HEK293 (cell line): Measurements from ENCODE around the gene MRPL39.

ENCODE experiments used
- CTCF ChIA-PET: fragments of 350-600 bp; formaldehyde crosslinking; extraction: SDS; loops from one replicate; lab custom pipeline; 2021; ENCODE audit warnings: antibody characterized with exemption; lab: Yijun Ruan, JAX
- POLR2A ChIA-PET: fragments of 300-600 bp; formaldehyde crosslinking; extraction: SDS; loops from one replicate; lab custom pipeline; 2020; ENCODE audit warnings: antibody characterized with exemption, inconsistent platforms; lab: Yijun Ruan, JAX
- H3K27ac ChIP-seq: fragments of 200-500 bp; sonication (Bioruptor generic); 2 replicates; pipeline ENCODE4 v1.5.1; 2014; ENCODE audit warnings: low read depth, low read length, control low read depth, inconsistent platforms; ENCODE audit errors: extremely low read depth
- H3K36me3 ChIP-seq, 2 experiments: fragments of 200-500 bp in 1 of 2; sonication (Bioruptor generic) in 1 of 2; 1 replicate in 1 of 2; 2 replicates in 1 of 2; pipeline ENCODE4 v1.5.1; 2014 to 2017; ENCODE audit warnings: inconsistent platforms in 2 of 2, low read length in 2 of 2; ENCODE audit not compliant: control insufficient read depth in 2 of 2, insufficient read depth in 1 of 2
- H3K4me1 ChIP-seq: fragments of 200-500 bp; sonication (Bioruptor generic); 2 replicates; pipeline ENCODE4 v1.5.1; 2014; ENCODE audit warnings: mild to moderate bottlenecking, low read length, inconsistent platforms; ENCODE audit not compliant: control insufficient read depth, insufficient read depth
- H3K4me3 ChIP-seq: 2 replicates; pipeline ENCODE4 v1.5.1; 2011; ENCODE audit warnings: low read depth, mild to moderate bottlenecking, control low read depth, low read length, moderate library complexity
- H3K9me3 ChIP-seq: fragments of 200-500 bp; sonication (Bioruptor generic); 2 replicates; pipeline ENCODE4 v1.5.1; 2014; ENCODE audit warnings: low read depth, low read length, inconsistent platforms; ENCODE audit not compliant: control insufficient read depth, insufficient read depth
- KLF17 ChIP-seq: fragments of 450-650 bp; formaldehyde crosslinking; IDR thresholded peaks from 2 replicates; pipeline ENCODE4 v1.5.1; 2016; ENCODE audit warnings: missing biosample characterization, missing genetic modification characterization
- RBAK ChIP-seq: fragments of 450-650 bp; formaldehyde crosslinking; IDR thresholded peaks from 2 replicates; pipeline ENCODE4 v1.5.1; 2016; ENCODE audit warnings: missing biosample characterization, missing genetic modification characterization
- SP3 ChIP-seq: fragments of 450-650 bp; formaldehyde crosslinking; IDR thresholded peaks from 2 replicates; pipeline ENCODE4 v1.5.1; 2016; ENCODE audit warnings: missing biosample characterization, missing genetic modification characterization
- SP7 ChIP-seq: fragments of 450-650 bp; formaldehyde crosslinking; IDR thresholded peaks from 2 replicates; pipeline ENCODE4 v1.5.1; 2016; ENCODE audit warnings: missing biosample characterization, missing genetic modification characterization
- ZBTB1 ChIP-seq: fragments of 450-650 bp; formaldehyde crosslinking; IDR thresholded peaks from 2 replicates; pipeline ENCODE4 v1.5.1; 2016; ENCODE audit warnings: missing biosample characterization, missing genetic modification characterization
- ZBTB48 ChIP-seq: fragments of 450-650 bp; formaldehyde crosslinking; IDR thresholded peaks from 2 replicates; pipeline ENCODE4 v1.5.1; 2016; ENCODE audit warnings: missing biosample characterization, missing genetic modification characterization
- ZNF10 ChIP-seq: fragments of 450-650 bp; formaldehyde crosslinking; IDR thresholded peaks from 2 replicates; pipeline ENCODE4 v1.5.1; 2017; ENCODE audit warnings: missing biosample characterization, missing genetic modification characterization
- ZNF148 ChIP-seq: fragments of 450-650 bp; formaldehyde crosslinking; IDR thresholded peaks from 2 replicates; pipeline ENCODE4 v1.5.0; 2017; ENCODE audit warnings: missing biosample characterization, missing genetic modification characterization, borderline replicate concordance
- ZNF169 ChIP-seq: fragments of 450-650 bp; formaldehyde crosslinking; IDR thresholded peaks from 2 replicates; pipeline ENCODE4 v1.5.1; 2016; ENCODE audit warnings: missing biosample characterization, missing genetic modification characterization
- ZNF18 ChIP-seq: fragments of 450-650 bp; formaldehyde crosslinking; IDR thresholded peaks from 2 replicates; pipeline ENCODE4 v1.5.1; 2016; ENCODE audit warnings: missing biosample characterization, missing genetic modification characterization
- ZNF292 ChIP-seq: fragments of 450-650 bp; formaldehyde crosslinking; IDR thresholded peaks from 2 replicates; pipeline ENCODE4 v1.5.1; 2016; ENCODE audit warnings: low read depth, missing biosample characterization, missing genetic modification characterization, borderline replicate concordance
- ZNF473 ChIP-seq: fragments of 450-650 bp; formaldehyde crosslinking; IDR thresholded peaks from 2 replicates; pipeline ENCODE4 v1.5.1; 2017; ENCODE audit warnings: missing biosample characterization, missing genetic modification characterization
- ZNF521 ChIP-seq: fragments of 450-650 bp; formaldehyde crosslinking; IDR thresholded peaks from 2 replicates; pipeline ENCODE4 v1.5.1; 2017; ENCODE audit warnings: missing biosample characterization, mild to moderate bottlenecking, missing genetic modification characterization
- ZNF549 ChIP-seq: fragments of 450-650 bp; IDR thresholded peaks from 2 replicates; pipeline ENCODE4 v1.5.1; 2018; ENCODE audit warnings: missing biosample characterization, missing genetic modification characterization, mild to moderate bottlenecking, inconsistent platforms, moderate library complexity
- ZNF580 ChIP-seq: fragments of 450-650 bp; formaldehyde crosslinking; IDR thresholded peaks from 2 replicates; pipeline ENCODE4 v1.5.1; 2016; ENCODE audit warnings: missing biosample characterization, missing genetic modification characterization
- ZNF677 ChIP-seq: fragments of 450-650 bp; IDR thresholded peaks from 2 replicates; pipeline ENCODE4 v1.5.0; 2018; ENCODE audit warnings: missing biosample characterization, mild to moderate bottlenecking, missing genetic modification characterization, moderate library complexity
- ZSCAN18 ChIP-seq: fragments of 450-650 bp; formaldehyde crosslinking; IDR thresholded peaks from 2 replicates; pipeline ENCODE4 v1.5.1; 2016; ENCODE audit warnings: missing biosample characterization, missing genetic modification characterization

Gene MRPL39

GRCh38 chr21:25557180-25557579 lies 50.1 kb downstream of the MRPL39 start (continued):
- TF ChIP-seq ZNF580 (tag by site-specific recombination) (no peak), ZBTB1 (no peak)

GRCh38 chr21:25556091-25556490 lies 51.2 kb downstream of the MRPL39 start:
- no peak overlapping the region for H3K4me3 ChIP-seq
- POLR2A ChIA-PET: no interaction called here

GRCh38 chr21:25555492-25555891 lies 51.8 kb downstream of the MRPL39 start:
- Histone ChIP-seq H3K4me1 (no peaks in the 10 kb centered on the region), H3K27ac (no peak overlapping the region), H3K4me3 (no peak overlapping the region), H3K9me3 (no peaks in the 10 kb centered on the region), H3K36me3 (no peaks in the 10 kb centered on the region)
- POLR2A ChIA-PET: no interaction called here
- no peak for TF ChIP-seq ZNF148
- TF ChIP-seq RBAK (tag by site-specific recombination): no peak
- no peak for TF ChIP-seq SP7 (tag by site-specific recombination)
- TF ChIP-seq ZNF10 (tag by site-specific recombination): no peak
- TF ChIP-seq ZNF521 (tag by site-specific recombination): no peak
- TF ChIP-seq SP3 (tag by site-specific recombination): no peak
- no peak for TF ChIP-seq ZNF169 (tag by site-specific recombination)
- TF ChIP-seq ZBTB48: no peak
- TF ChIP-seq ZNF473 (tag by site-specific recombination): no peak
- no peak for TF ChIP-seq ZNF292 (tag by site-specific recombination)
- no peak for TF ChIP-seq ZNF677 (tag by site-specific recombination)
- no peak for TF ChIP-seq ZNF549 (tag by site-specific recombination)
- CTCF ChIA-PET: interaction anchor here (0.6 kb wide), 1 partner anchor 188 kb away, joined by 3 read pairs; no protein-coding TSS in a partner anchor

More at GRCh38 chr21:25556091-25556490, 51.2 kb downstream of the MRPL39 start:
- TF ChIP-seq KLF17 (tag by site-specific recombination) (no peak), ZSCAN18 (tag by site-specific recombination) (no peak), ZNF18 (tag by site-specific recombination) (no peak)
- H3K36me3 ChIP-seq: peaks cover 0 to under 1% of the 10 kb centered on the region in 2 experiments; a peak in 1 of 3 replicates
- H3K27ac ChIP-seq: no peak overlapping the region
- CTCF ChIA-PET: no interaction called here
- no peaks in the 10 kb centered on the region for H3K9me3 ChIP-seq
- no peaks in the 10 kb centered on the region for H3K4me1 ChIP-seq
